Measurements from ENCODE around the gene DACH2.

Gene DACH2

DNA sequence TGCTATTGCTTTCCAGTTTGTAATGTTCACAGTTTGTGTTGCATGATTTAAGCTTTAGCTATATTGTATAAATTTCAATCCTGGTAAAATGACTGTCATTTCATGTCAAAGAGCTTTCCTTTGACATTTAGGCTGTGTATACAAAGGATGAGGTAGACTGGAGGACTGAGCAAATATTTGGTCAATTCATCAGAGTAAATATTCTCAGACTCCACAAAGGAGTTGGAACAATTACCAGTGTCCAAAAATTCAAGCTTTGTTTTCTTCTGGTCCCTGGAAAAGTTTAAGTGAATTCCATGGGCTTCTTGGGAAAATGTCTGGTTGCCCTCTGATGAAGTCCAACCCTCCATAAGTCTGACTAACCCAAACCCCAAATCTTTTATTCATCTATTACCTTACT is 682.4 kb downstream of the DACH2 start:
- TF ChIP-seq, protein P1, sequence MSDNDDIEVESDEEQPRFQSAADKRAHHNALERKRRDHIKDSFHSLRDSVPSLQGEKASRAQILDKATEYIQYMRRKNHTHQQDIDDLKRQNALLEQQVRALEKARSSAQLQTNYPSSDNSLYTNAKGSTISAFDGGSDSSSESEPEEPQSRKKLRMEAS (IDR thresholded peaks at IDR 0.05; ENCODE audit: low read depth, low read length) = no peak
- no peak for DNase-seq (ENCODE audit: low read depth)
- no peak overlapping the region for H3K4me3 ChIP-seq (ENCODE audit: low read depth, low read length)

DNA sequence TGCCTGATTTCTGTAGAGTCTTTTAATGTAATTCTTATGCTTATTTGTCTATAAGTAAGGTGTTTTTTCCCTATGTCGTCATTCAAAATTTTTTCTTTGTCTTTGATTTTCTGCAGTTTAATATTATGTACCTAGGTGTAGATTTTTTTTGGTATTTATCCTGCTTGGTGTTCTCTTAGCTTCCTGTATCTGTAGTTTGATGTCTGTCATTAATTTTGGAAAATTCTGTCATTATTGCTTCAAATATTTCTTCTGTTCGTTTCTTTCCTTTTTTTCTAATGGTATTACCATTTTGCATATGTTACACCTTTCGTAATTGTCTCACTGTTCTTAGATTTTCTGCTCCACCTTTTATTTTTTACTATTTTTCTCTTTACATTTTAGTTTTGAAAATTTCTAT is 696.9 kb downstream of the DACH2 start:
- no peak for DNase-seq (ENCODE audit: low read depth)
- TF ChIP-seq POLR2A (IDR thresholded peaks at IDR 0.05; ENCODE audit: extremely low read depth, insufficient read length) (no peak), MYC (IDR thresholded peaks at IDR 0.05; ENCODE audit: low read depth, low read length) (no peak)
- TF ChIP-seq, protein P2, sequence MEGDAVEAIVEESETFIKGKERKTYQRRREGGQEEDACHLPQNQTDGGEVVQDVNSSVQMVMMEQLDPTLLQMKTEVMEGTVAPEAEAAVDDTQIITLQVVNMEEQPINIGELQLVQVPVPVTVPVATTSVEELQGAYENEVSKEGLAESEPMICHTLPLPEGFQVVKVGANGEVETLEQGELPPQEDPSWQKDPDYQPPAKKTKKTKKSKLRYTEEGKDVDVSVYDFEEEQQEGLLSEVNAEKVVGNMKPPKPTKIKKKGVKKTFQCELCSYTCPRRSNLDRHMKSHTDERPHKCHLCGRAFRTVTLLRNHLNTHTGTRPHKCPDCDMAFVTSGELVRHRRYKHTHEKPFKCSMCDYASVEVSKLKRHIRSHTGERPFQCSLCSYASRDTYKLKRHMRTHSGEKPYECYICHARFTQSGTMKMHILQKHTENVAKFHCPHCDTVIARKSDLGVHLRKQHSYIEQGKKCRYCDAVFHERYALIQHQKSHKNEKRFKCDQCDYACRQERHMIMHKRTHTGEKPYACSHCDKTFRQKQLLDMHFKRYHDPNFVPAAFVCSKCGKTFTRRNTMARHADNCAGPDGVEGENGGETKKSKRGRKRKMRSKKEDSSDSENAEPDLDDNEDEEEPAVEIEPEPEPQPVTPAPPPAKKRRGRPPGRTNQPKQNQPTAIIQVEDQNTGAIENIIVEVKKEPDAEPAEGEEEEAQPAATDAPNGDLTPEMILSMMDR (IDR thresholded peaks at IDR 0.05; ENCODE audit: low read depth, low read length) = no peak
- TF ChIP-seq, protein P1 (IDR thresholded peaks at IDR 0.05; ENCODE audit: low read depth, low read length) = no peak
- H3K4me3 ChIP-seq (ENCODE audit: low read depth, low read length) = no peak overlapping the region
